SK-N-SH (cell line): ENCODE results near the gene TUBB6. TPM values are rescaled to one million over a fixed set of nuclear protein-coding genes. Genes with fewer than 3 reads are reported as not detected.

Experiments
- CTCF ChIA-PET: fragments of 300-600, 350-600 bp; formaldehyde crosslinking; extraction: SDS; loops from one replicate; lab custom pipeline; 2021; lab: Yijun Ruan, JAX
- POLR2A ChIA-PET: fragments of 350-600 bp; sonication (Branson Sonifier 250); formaldehyde crosslinking; extraction: SDS; loops from one replicate; lab custom pipeline; 2020; ENCODE audit warnings: antibody characterized with exemption, inconsistent platforms; lab: Yijun Ruan, JAX
- DNase-seq: peaks from one replicate; pipeline ENCODE4 v3.0.0; 2012
- H2AFZ ChIP-seq: fragments of 200-600 bp; sonication (generic); 2 replicates; pipeline ENCODE4 v1.8.1; 2016; ENCODE audit warnings: antibody characterized with exemption, mild to moderate bottlenecking, low read depth
- H3F3A ChIP-seq: fragments of 200-600 bp; sonication (generic); replicated peaks from 2 replicates; pipeline ENCODE3; 2016; ENCODE audit warnings: antibody characterized with exemption, mild to moderate bottlenecking; ENCODE audit not compliant: insufficient read depth
- H3K27ac ChIP-seq, 2 experiments: fragments of 200-500 bp in 1 of 2; fragments of 200-600 bp in 1 of 2; sonication (Bioruptor generic) in 1 of 2; sonication (generic), shearing (Covaris generic) in 1 of 2; 2 replicates each; pipeline versions ENCODE4 v1.5.1 to v1.6.1; 2014 to 2016; ENCODE audit warnings: low read depth in 2 of 2, inconsistent platforms in 1 of 2, low read length in 1 of 2, mild to moderate bottlenecking in 1 of 2, mixed read lengths in 1 of 2
- H3K27me3 ChIP-seq: fragments of 200-600 bp; sonication (generic), shearing (Covaris generic); 2 replicates; pipeline ENCODE4 v1.6.1; 2016; ENCODE audit warnings: mixed run types; ENCODE audit not compliant: insufficient read depth
- H3K36me3 ChIP-seq, 2 experiments: fragments of 200-500 bp in 1 of 2; fragments of 200-600 bp in 1 of 2; sonication (Bioruptor generic) in 1 of 2; sonication (generic) in 1 of 2; replicated peaks in 1 of 2; 2 replicates each; pipeline versions ENCODE3 to v1.5.1; 2014 to 2016; ENCODE audit warnings: low read length in 1 of 2, mild to moderate bottlenecking in 1 of 2; ENCODE audit not compliant: insufficient read depth in 2 of 2, control insufficient read depth in 1 of 2
- H3K4me1 ChIP-seq, 2 experiments: fragments of 200-500 bp in 1 of 2; fragments of 200-600 bp in 1 of 2; sonication (Bioruptor generic) in 1 of 2; sonication (generic), shearing (Covaris generic) in 1 of 2; 2 replicates each; pipeline versions ENCODE4 v1.5.1 to v1.6.1; 2014 to 2016; ENCODE audit warnings: low read depth in 1 of 2, low read length in 1 of 2, mixed run types in 1 of 2; ENCODE audit not compliant: insufficient read depth in 2 of 2, control insufficient read depth in 1 of 2
- H3K4me2 ChIP-seq: fragments of 200-600 bp; sonication (generic), shearing (Covaris generic); 2 replicates; pipeline ENCODE4 v1.6.1; 2017; ENCODE audit warnings: mixed run types
- H3K4me3 ChIP-seq, 2 experiments: fragments of 200-500 bp in 1 of 2; fragments of 200-600 bp in 1 of 2; sonication (Bioruptor generic) in 1 of 2; sonication (generic), shearing (Covaris generic) in 1 of 2; 2 replicates each; pipeline versions ENCODE4 v1.5.1 to v1.8.1; 2014 to 2016; ENCODE audit warnings: low read depth in 2 of 2, inconsistent platforms in 1 of 2, low read length in 1 of 2, mild to moderate bottlenecking in 1 of 2, mixed read lengths in 1 of 2, moderate library complexity in 1 of 2
- H3K79me2 ChIP-seq: fragments of 200-600 bp; sonication (generic); 2 replicates; pipeline ENCODE4 v1.8.1; 2017; ENCODE audit warnings: mild to moderate bottlenecking; ENCODE audit not compliant: insufficient read depth
- H3K9ac ChIP-seq: fragments of 200-600 bp; sonication (generic); 2 replicates; pipeline ENCODE4 v1.6.1; 2017; ENCODE audit warnings: mixed run types
- H3K9me2 ChIP-seq: fragments of 200-600 bp; sonication (generic); 2 replicates; pipeline ENCODE4 v1.6.1; 2017; ENCODE audit warnings: mixed run types
- H3K9me3 ChIP-seq: fragments of 200-600 bp; sonication (generic); 2 replicates; pipeline ENCODE4 v1.6.1; 2017; ENCODE audit warnings: mixed run types, mild to moderate bottlenecking, moderate library complexity
- H4K20me1 ChIP-seq: fragments of 200-600 bp; sonication (generic); 2 replicates; pipeline ENCODE4 v1.6.1; 2017; ENCODE audit warnings: mild to moderate bottlenecking, mixed run types; ENCODE audit not compliant: insufficient read depth
- ELF1 ChIP-seq: IDR thresholded peaks from 2 replicates; pipeline ENCODE4 v1.4.0; 2012
- FOSL2 ChIP-seq: IDR thresholded peaks from 2 replicates; pipeline ENCODE4 v1.4.0; 2012; ENCODE audit warnings: low read depth, mild to moderate bottlenecking, moderate library complexity, borderline replicate concordance
- FOXM1 ChIP-seq: IDR thresholded peaks from 2 replicates; pipeline ENCODE4 v1.4.0; 2012; ENCODE audit warnings: low read depth, mild to moderate bottlenecking
- GABPA ChIP-seq: IDR thresholded peaks from 2 replicates; pipeline ENCODE4 v1.4.0; 2012; ENCODE audit warnings: low read depth, mild to moderate bottlenecking
- JUND ChIP-seq: IDR thresholded peaks from 2 replicates; pipeline ENCODE4 v1.4.0; 2012
- POLR2AphosphoS5 ChIP-seq: IDR thresholded peaks from 2 replicates; pipeline ENCODE4 v1.6.1; 2012; ENCODE audit warnings: low read depth, low read length
- RAD21 ChIP-seq: IDR thresholded peaks from 2 replicates; pipeline ENCODE4 v1.6.1; 2012; ENCODE audit warnings: mild to moderate bottlenecking, low read length
- TEAD4 ChIP-seq: IDR thresholded peaks from 2 replicates; pipeline ENCODE4 v1.4.0; 2012; ENCODE audit warnings: mild to moderate bottlenecking, borderline replicate concordance; ENCODE audit not compliant: insufficient read depth
- WGBS: methylation state at CpG from one replicate; pipeline ENCODE4 v1.1.6; 2017; ENCODE audit warnings: low lambda C conversion rate; 5-methylcytosine and 5-hydroxymethylcytosine counted together
- polyA plus RNA-seq, 3 experiments: library from polyadenylated mRNA; depleted of rRNA; stranded (reverse); fragments of >200 nt; gene quantifications; 2 replicates each; pipeline ENCODE4 v1.2.3, GENCODE V29; 2012
- TF ChIP-seq, protein P1 (sequence below): fragments of 150-350 bp; IDR thresholded peaks from 2 replicates; pipeline ENCODE4 v1.6.1; 2017; ENCODE audit warnings: antibody characterized with exemption, low read length, low read depth, borderline replicate concordance
- TF ChIP-seq, protein P2 (sequence below): fragments of 200-600 bp; sonication (generic); IDR thresholded peaks from 2 replicates; pipeline ENCODE4 v1.6.1; 2017; ENCODE audit warnings: antibody characterized with exemption, mild to moderate bottlenecking, moderate library complexity
- TF ChIP-seq, protein P3 (sequence below): IDR thresholded peaks from 2 replicates; pipeline ENCODE4; 2012

The TUBB6 gene
- polyA plus RNA-seq, 1 of the 3 experiments (the other 2 are of a cell fraction): 387 TPM

DNA sequence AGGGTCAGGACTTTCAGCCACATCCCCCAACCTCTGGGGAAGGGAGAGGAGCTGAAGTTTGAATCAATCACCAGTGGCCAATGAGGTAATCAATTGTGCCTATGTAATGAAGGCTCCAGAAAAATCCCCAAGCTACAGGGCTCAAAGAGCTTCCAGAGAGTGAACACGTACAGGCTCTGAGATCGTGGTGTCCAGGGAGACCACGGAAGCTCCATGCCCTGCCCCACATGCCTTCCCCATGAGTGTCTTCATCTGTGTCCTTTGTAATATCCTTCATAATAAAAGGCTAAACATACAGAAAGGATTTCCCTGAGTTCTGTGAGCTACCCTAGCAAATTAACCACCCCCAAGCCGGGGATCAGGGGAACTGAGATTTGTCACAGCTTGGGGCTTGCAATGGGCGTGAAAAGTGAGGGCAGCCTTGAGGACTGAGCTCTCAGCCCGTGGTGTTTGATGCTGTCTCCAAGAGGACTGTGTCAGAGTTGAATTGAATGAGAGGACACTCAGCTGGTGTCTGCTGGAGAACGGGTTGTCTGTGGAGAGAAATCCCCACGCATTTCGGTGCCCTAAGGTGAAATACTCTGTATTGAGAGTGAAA is 25.5 kb upstream of the TUBB6 start:
- Histone ChIP-seq H2AFZ (peak overlapping the region; percentile 67; the same call in 1 of the 2 replicates), H3K27me3 (no peaks in the 10 kb centered on the region), H3K4me2 (peak overlapping the region; percentile 60), H3K9me2 (no peaks in the 10 kb centered on the region), H3K4me1 (peaks cover 4 to 11% of the 10 kb centered on the region in 2 experiments; a peak in 2 of 4 replicates), H3K79me2 (no peaks in the 10 kb centered on the region), H3K9ac (no peak overlapping the region), H3K4me3 (peak overlapping the region in 1 of 2 experiments; percentile 22; a peak in 1 of 4 replicates), H3K36me3 (no peaks in the 10 kb centered on the region), H3F3A (peaks cover 5% of the 10 kb centered on the region), H3K27ac (peak overlapping the region in 1 of 2 experiments; percentile 63; a peak in 2 of 4 replicates), H4K20me1 (no peaks in the 10 kb centered on the region), H3K9me3 (no peaks in the 10 kb centered on the region)
- no peak for DNase-seq
- POLR2A ChIA-PET: no interaction called here
- CTCF ChIA-PET: interaction anchor here (0.9 to 6.1 kb wide), 3 partner anchors 10 to 110 kb away, joined by 4 to 50 read pairs (median 4); no protein-coding TSS in a partner anchor
- TF ChIP-seq, protein P1, sequence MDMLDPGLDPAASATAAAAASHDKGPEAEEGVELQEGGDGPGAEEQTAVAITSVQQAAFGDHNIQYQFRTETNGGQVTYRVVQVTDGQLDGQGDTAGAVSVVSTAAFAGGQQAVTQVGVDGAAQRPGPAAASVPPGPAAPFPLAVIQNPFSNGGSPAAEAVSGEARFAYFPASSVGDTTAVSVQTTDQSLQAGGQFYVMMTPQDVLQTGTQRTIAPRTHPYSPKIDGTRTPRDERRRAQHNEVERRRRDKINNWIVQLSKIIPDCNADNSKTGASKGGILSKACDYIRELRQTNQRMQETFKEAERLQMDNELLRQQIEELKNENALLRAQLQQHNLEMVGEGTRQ: no peak
- TF ChIP-seq, protein P2, sequence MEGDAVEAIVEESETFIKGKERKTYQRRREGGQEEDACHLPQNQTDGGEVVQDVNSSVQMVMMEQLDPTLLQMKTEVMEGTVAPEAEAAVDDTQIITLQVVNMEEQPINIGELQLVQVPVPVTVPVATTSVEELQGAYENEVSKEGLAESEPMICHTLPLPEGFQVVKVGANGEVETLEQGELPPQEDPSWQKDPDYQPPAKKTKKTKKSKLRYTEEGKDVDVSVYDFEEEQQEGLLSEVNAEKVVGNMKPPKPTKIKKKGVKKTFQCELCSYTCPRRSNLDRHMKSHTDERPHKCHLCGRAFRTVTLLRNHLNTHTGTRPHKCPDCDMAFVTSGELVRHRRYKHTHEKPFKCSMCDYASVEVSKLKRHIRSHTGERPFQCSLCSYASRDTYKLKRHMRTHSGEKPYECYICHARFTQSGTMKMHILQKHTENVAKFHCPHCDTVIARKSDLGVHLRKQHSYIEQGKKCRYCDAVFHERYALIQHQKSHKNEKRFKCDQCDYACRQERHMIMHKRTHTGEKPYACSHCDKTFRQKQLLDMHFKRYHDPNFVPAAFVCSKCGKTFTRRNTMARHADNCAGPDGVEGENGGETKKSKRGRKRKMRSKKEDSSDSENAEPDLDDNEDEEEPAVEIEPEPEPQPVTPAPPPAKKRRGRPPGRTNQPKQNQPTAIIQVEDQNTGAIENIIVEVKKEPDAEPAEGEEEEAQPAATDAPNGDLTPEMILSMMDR: no peak
- TF ChIP-seq FOSL2: no peak
- TF ChIP-seq FOXM1: no peak
- TF ChIP-seq GABPA: no peak
- TF ChIP-seq, protein P3, sequence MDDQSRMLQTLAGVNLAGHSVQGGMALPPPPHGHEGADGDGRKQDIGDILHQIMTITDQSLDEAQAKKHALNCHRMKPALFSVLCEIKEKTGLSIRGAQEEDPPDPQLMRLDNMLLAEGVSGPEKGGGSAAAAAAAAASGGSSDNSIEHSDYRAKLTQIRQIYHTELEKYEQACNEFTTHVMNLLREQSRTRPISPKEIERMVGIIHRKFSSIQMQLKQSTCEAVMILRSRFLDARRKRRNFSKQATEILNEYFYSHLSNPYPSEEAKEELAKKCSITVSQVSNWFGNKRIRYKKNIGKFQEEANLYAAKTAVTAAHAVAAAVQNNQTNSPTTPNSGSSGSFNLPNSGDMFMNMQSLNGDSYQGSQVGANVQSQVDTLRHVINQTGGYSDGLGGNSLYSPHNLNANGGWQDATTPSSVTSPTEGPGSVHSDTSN: 0 out of 2 replicates have a peak, but pooled peaks have one; percentile 25
- TF ChIP-seq ELF1: no peak
- no peak for TF ChIP-seq POLR2AphosphoS5
- WGBS: 62% methylated on average over 9 of the region's 9 CpGs

DNA sequence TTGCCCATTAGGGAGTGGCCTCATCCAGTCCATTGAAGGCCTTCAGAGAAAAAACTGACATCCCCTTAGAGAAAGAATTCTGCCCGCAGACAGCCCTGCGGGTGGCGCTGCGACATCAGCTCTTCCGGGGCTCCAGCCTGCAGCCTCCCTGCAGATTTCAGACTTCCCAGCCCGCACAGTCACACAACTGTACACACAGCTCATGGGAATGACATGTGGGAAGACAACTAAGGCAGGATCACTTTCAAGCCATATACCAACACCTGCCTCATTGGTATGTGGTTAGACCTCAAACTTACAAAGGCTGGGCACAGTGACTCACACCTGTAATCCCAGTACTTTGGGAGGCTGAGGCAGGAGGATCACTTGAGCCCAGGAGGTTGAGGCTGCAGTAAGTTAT is 24.8 kb upstream of the TUBB6 start:
- WGBS: no CpG with 5 or more reads among the region's 6 CpGs
- ChIA-PET POLR2A (interaction anchor here (0.6 kb wide), 1 partner anchor 26 kb away, joined by 4 read pairs; no protein-coding TSS in a partner anchor), CTCF (interaction anchor here (0.9 to 6.1 kb wide), 3 partner anchors 11 to 109 kb away, joined by 4 to 50 read pairs (median 4); no protein-coding TSS in a partner anchor)
- Histone ChIP-seq H3F3A (peaks cover 5% of the 10 kb centered on the region), H3K4me2 (peak overlapping the region; percentile 60; the same call in 1 of the 2 replicates), H3K79me2 (no peaks in the 10 kb centered on the region), H4K20me1 (no peaks in the 10 kb centered on the region), H3K4me3 (no peak overlapping the region), H3K9me3 (no peaks in the 10 kb centered on the region), H3K27ac (no peak overlapping the region), H3K4me1 (peaks cover 11% of the 10 kb centered on the region in 2 experiments; a peak in 2 of 4 replicates), H3K9ac (no peak overlapping the region), H3K27me3 (no peaks in the 10 kb centered on the region), H3K36me3 (no peaks in the 10 kb centered on the region), H3K9me2 (no peaks in the 10 kb centered on the region), H2AFZ (no peak overlapping the region)
- TF ChIP-seq RAD21 (peak; percentile 35), JUND (no peak), TEAD4 (no peak)
- TF ChIP-seq, protein P2: peak; percentile 43
- DNase-seq: no peak
